Peyer's patch (tissue), 4 donors: ENCODE results near the gene PDZD2. TPM values are rescaled to one million over a fixed set of nuclear protein-coding genes. Genes with fewer than 3 reads are reported as not detected.

ENCODE experiments used
- DNase-seq, 3 donors: peaks; one replicate each; pipeline ENCODE4 v3.0.0-alpha.2; 2017 to 2019
- H3K27ac ChIP-seq, 4 donors: fragments of 200-600 bp; sonication (generic); one replicate each; pipeline ENCODE4 v1.5.1; 2016 to 2019
- H3K27me3 ChIP-seq, 2 donors: fragments of 200-600 bp; sonication (generic); one replicate each; pipeline ENCODE4 v1.5.1; 2019
- H3K36me3 ChIP-seq, 3 donors: fragments of 200-600 bp; sonication (generic); one replicate each; pipeline ENCODE4 v1.5.1; 2016 to 2019
- H3K4me1 ChIP-seq, 4 donors: fragments of 200-600 bp; sonication (generic); one replicate each; pipeline ENCODE4 v1.5.1; 2016 to 2019
- H3K4me3 ChIP-seq, 4 donors: fragments of 200-600 bp; sonication (generic); 1 replicate in 3 of 4; 2 replicates in 1 of 4; pipeline ENCODE4 v1.5.1; 2016 to 2019; ENCODE audit warnings: mild to moderate bottlenecking in 1 of 4
- H3K9me3 ChIP-seq, 4 donors: fragments of 200-600 bp; sonication (generic); one replicate each; pipeline ENCODE4 v1.5.1; 2016 to 2019; ENCODE audit warnings: mild to moderate bottlenecking in 1 of 4
- POLR2A ChIP-seq, 2 donors: fragments of 450-650 bp; IDR thresholded peaks; one replicate each; pipeline ENCODE4 v1.5.1; 2017; ENCODE audit warnings: antibody characterized with exemption in 2 of 2, mild to moderate bottlenecking in 2 of 2, moderate library complexity in 2 of 2
- total RNA-seq, 4 donors: library from RNA; depleted of rRNA; stranded (reverse); fragments of >200 nt; gene quantifications; one replicate each; pipeline ENCODE4 v1.1.0, GENCODE V29; 2016
- TF ChIP-seq, protein P1 (sequence below), 6 experiments: fragments of 450-650 bp in 4 of 6; fragments of 200-600 bp in 2 of 6; sonication (generic) in 1 of 6; IDR thresholded peaks; one replicate each; pipeline ENCODE4 v1.5.1; 2017 to 2019; ENCODE audit warnings: antibody characterized with exemption in 6 of 6, mild to moderate bottlenecking in 3 of 6, moderate library complexity in 1 of 6

Gene PDZD2
- total RNA-seq, 4 donors from 2014 or later, result 0.53 to 7.4 (median 3.0) TPM

GRCh38 chr5:31901807-31902530, 263.0 kb downstream of the PDZD2 start:
- Histone ChIP-seq H3K36me3 (no peaks in the 10 kb centered on the region), H3K9me3 (no peaks in the 10 kb centered on the region), H3K27ac (no peak overlapping the region), H3K27me3 (no peaks in the 10 kb centered on the region), H3K4me3 (no peak overlapping the region), H3K4me1 (no peaks in the 10 kb centered on the region)
- TF ChIP-seq, protein P1, sequence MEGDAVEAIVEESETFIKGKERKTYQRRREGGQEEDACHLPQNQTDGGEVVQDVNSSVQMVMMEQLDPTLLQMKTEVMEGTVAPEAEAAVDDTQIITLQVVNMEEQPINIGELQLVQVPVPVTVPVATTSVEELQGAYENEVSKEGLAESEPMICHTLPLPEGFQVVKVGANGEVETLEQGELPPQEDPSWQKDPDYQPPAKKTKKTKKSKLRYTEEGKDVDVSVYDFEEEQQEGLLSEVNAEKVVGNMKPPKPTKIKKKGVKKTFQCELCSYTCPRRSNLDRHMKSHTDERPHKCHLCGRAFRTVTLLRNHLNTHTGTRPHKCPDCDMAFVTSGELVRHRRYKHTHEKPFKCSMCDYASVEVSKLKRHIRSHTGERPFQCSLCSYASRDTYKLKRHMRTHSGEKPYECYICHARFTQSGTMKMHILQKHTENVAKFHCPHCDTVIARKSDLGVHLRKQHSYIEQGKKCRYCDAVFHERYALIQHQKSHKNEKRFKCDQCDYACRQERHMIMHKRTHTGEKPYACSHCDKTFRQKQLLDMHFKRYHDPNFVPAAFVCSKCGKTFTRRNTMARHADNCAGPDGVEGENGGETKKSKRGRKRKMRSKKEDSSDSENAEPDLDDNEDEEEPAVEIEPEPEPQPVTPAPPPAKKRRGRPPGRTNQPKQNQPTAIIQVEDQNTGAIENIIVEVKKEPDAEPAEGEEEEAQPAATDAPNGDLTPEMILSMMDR (IDR thresholded peaks at IDR 0.05), result no peak
- TF ChIP-seq POLR2A (IDR thresholded peaks at IDR 0.05), result no peak
- no peak for DNase-seq

GRCh38 chr5:31908396-31908795, 269.5 kb downstream of the PDZD2 start:
- no peak for DNase-seq
- Histone ChIP-seq H3K9me3 (no peaks in the 10 kb centered on the region), H3K4me3 (no peak overlapping the region), H3K27me3 (no peaks in the 10 kb centered on the region), H3K36me3 (no peaks in the 10 kb centered on the region), H3K27ac (no peak overlapping the region), H3K4me1 (no peaks in the 10 kb centered on the region)
- TF ChIP-seq, protein P1 (IDR thresholded peaks at IDR 0.05), result no peak
- no peak for TF ChIP-seq POLR2A (IDR thresholded peaks at IDR 0.05)

DNA sequence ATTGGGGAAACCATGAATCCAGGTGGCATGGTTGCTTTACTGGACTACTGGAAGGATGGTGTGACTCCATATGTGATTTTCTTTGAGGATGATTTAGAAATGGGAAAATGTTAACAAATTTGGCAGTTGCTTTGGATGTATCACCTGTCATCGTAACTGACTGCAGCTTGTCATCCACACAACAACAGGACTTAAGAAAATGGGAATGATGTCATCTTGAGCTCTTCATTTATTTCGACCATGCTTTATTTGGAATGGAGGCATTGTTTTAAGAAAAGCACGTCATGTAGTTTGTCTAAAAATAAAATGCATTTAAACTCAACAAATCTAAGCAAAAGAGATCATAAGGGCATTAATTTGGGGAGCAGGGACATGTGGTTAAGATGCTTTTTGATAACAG, 270.1 kb downstream of the PDZD2 start:
- no peaks in the 10 kb centered on the region for H3K4me1 ChIP-seq
- H3K27ac ChIP-seq, result no peak overlapping the region
- H3K36me3 ChIP-seq, result no peaks in the 10 kb centered on the region
- TF ChIP-seq POLR2A (IDR thresholded peaks at IDR 0.05), result no peak
- TF ChIP-seq, protein P1 (IDR thresholded peaks at IDR 0.05), result no peak
- H3K9me3 ChIP-seq, result no peaks in the 10 kb centered on the region
- no peak for DNase-seq
- no peaks in the 10 kb centered on the region for H3K27me3 ChIP-seq
- no peak overlapping the region for H3K4me3 ChIP-seq

GRCh38 chr5:31911291-31912265, 272.6 kb downstream of the PDZD2 start:
- no peak for TF ChIP-seq POLR2A (IDR thresholded peaks at IDR 0.05)
- TF ChIP-seq, protein P1 (IDR thresholded peaks at IDR 0.05), result no peak
- no peak for DNase-seq
- H3K27ac ChIP-seq, result no peak overlapping the region

GRCh38 chr5:31913808-31914207, 274.9 kb downstream of the PDZD2 start:
- Histone ChIP-seq H3K4me1 (no peaks in the 10 kb centered on the region), H3K27me3 (no peaks in the 10 kb centered on the region), H3K4me3 (no peak overlapping the region), H3K27ac (no peak overlapping the region), H3K9me3 (no peaks in the 10 kb centered on the region), H3K36me3 (no peaks in the 10 kb centered on the region)
- no peak for DNase-seq
- TF ChIP-seq POLR2A (IDR thresholded peaks at IDR 0.05), result no peak
- TF ChIP-seq, protein P1 (IDR thresholded peaks at IDR 0.05), result no peak

More at GRCh38 chr5:31911291-31912265, 272.6 kb downstream of the PDZD2 start:
- Histone ChIP-seq H3K4me1 (no peaks in the 10 kb centered on the region), H3K36me3 (no peaks in the 10 kb centered on the region), H3K4me3 (no peak overlapping the region), H3K27me3 (no peaks in the 10 kb centered on the region), H3K9me3 (no peaks in the 10 kb centered on the region)
